ENCODE results near the gene DAD1.

GRCh38 chr14:22552001-22552826, 36.8 kb downstream of the DAD1 start:
- TF ChIP-seq CTCF (IDR thresholded peaks at IDR 0.05) (no peak), EP300 (IDR thresholded peaks at IDR 0.05) (no peak), POLR2AphosphoS5 (IDR thresholded peaks at IDR 0.05) (no peak)

All from sigmoid colon (tissue), 4 donors.